ENCODE measurements around the gene ARL14EP. TPM values are rescaled to one million over a fixed set of nuclear protein-coding genes. Genes with fewer than 3 reads are reported as not detected.

The ARL14EP gene
- total RNA-seq, 1 donor from 2014 or later: 21.6 TPM

DNA sequence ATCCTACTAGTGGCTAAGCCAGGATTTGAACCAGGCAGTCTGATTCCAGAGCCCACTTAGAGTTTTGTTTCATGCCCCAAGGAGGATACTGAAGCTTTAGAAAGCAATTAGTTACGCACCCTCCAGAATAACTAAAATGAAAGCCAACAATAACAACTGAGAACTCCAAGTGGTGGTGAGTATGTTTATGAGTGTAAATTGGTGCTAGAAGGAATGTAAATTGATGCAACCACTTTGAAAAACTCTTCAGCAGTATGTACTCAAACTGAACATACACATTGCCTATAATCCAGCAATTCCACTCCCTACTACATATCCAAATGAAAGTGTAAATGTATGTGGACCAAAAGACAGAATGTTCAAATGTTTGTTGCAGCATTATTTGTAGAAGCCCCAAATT is 6.7 kb upstream of the ARL14EP start:
- intact Hi-C loops (cut with DNase I): no loop called here
- ATAC-seq (no peak), DNase-seq (no peak)
- Histone ChIP-seq H3K27ac (no peak overlapping the region), H3K36me3 (no peaks in the 10 kb centered on the region), H3K9me3 (no peaks in the 10 kb centered on the region), H3K4me1 (no peaks in the 10 kb centered on the region), H3K4me3 (no peak overlapping the region), H3K27me3 (no peaks in the 10 kb centered on the region)
- TF ChIP-seq, protein P1, sequence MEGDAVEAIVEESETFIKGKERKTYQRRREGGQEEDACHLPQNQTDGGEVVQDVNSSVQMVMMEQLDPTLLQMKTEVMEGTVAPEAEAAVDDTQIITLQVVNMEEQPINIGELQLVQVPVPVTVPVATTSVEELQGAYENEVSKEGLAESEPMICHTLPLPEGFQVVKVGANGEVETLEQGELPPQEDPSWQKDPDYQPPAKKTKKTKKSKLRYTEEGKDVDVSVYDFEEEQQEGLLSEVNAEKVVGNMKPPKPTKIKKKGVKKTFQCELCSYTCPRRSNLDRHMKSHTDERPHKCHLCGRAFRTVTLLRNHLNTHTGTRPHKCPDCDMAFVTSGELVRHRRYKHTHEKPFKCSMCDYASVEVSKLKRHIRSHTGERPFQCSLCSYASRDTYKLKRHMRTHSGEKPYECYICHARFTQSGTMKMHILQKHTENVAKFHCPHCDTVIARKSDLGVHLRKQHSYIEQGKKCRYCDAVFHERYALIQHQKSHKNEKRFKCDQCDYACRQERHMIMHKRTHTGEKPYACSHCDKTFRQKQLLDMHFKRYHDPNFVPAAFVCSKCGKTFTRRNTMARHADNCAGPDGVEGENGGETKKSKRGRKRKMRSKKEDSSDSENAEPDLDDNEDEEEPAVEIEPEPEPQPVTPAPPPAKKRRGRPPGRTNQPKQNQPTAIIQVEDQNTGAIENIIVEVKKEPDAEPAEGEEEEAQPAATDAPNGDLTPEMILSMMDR (IDR thresholded peaks at IDR 0.05): no peak

DNA sequence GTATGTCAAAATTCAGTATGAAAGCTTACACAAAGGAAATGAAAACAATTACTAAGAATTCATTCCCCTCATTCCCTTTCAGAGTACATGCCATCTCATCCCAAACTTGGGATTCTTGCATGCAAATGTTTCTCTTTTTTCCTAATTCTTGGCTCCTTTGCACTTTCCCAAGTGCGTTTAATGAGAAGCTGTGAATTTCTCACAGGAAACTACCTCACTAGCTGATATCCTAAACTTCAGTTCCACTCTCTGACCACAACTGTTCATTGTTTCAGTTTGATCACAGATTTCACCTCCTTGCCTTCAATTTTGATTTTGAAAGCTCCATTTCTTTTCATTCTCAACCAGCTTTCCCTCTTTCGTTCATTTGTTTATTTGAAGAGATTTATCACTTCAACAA is 5.9 kb upstream of the ARL14EP start:
- Histone ChIP-seq H3K9me3 (no peaks in the 10 kb centered on the region), H3K4me1 (no peaks in the 10 kb centered on the region), H3K4me3 (no peak overlapping the region), H3K27ac (no peak overlapping the region), H3K36me3 (no peaks in the 10 kb centered on the region), H3K27me3 (no peaks in the 10 kb centered on the region)
- no peak for DNase-seq
- intact Hi-C loops (cut with DNase I): no loop called here
- ATAC-seq: no peak
- TF ChIP-seq, protein P1 (IDR thresholded peaks at IDR 0.05): no peak

DNA sequence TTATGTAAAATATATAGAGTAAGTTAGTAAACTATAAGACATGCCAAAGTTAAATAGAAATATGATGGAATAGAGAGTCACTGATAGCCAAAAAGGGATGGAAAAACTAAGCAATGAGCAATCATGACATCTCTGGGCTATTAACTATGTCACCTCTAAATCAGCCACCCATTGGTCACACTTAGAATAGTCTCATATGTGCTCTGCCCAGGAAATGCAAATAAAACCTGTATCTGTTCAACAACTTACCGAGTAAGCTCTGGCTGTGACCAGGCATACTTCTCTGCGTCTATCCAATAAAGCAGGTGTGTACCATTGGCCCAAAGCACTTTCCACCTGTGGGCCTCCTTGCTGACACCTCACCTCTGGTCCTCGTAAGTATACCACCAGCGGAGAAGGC is 1.6 kb upstream of the ARL14EP start:
- DNase-seq (no peak), ATAC-seq (no peak)
- Histone ChIP-seq H3K4me1 (peaks cover 12% of the 10 kb centered on the region), H3K9me3 (no peaks in the 10 kb centered on the region), H3K27me3 (no peaks in the 10 kb centered on the region), H3K27ac (no peak overlapping the region), H3K4me3 (no peak overlapping the region), H3K36me3 (no peaks in the 10 kb centered on the region)
- TF ChIP-seq, protein P1 (IDR thresholded peaks at IDR 0.05): no peak
- intact Hi-C loops (cut with DNase I): no loop called here

DNA sequence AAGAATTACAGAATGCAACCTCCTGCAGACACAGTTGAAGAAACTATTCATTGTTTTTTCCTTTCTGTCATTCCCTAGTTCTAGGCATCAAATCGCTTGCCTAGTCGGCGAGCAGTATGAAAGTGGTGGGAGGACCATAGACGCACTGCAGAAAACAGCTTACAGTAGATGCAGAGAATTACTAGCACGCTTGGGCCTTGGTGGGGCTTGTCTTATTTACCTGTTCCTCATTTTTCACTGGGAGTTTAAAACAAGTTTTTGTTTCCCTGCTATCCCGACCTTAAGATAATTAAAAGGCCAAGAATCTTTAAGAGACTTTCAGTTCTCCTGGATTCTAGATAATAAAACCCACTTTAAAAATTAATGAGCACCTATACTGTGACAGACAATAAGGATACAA is 713 bp upstream of the ARL14EP start:
- DNase-seq: no peak
- intact Hi-C loops (cut with DNase I): no loop called here
- Histone ChIP-seq H3K36me3 (no peaks in the 10 kb centered on the region), H3K4me3 (peak overlapping the region; percentile 82), H3K9me3 (no peaks in the 10 kb centered on the region), H3K27me3 (no peaks in the 10 kb centered on the region), H3K4me1 (peaks cover 12% of the 10 kb centered on the region), H3K27ac (no peak overlapping the region)
- ATAC-seq: no peak
- TF ChIP-seq, protein P1 (IDR thresholded peaks at IDR 0.05): no peak

DNA sequence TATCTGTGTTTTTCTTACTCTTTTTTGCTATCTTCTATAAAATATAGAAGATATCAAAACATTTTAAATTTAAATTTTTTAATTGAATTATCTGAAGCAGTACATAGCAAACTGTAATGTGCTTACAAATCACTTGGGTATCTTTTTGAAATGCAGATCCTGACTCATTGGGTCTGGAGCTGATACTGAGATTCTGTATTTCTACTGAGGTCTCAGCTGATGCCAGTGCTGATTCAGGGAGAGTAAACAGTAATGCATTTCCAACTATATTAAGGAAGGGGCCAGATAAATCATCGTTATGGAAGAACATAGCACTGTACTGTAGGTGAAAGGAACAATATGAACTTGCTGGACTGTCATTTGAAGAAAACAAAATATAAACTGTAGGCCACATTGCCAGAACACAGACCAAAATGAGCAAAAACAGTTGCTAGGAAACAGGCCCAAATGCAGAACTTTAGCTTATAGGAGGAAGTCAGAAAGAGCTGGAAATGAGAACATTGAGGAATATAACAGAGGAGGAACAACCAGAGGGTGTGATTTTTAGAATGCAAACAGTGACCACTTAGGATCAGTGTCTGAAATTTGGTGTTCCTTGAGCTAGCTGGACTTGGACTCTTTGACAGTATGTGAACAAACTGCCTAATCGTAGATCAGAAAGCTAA is 3.3 kb downstream of the ARL14EP start:
- no peak for DNase-seq

More for the DNA sequence above, 3.3 kb downstream of the ARL14EP start:
- H3K36me3 ChIP-seq: peaks cover 8% of the 10 kb centered on the region
- peaks cover 12% of the 10 kb centered on the region for H3K4me1 ChIP-seq
- no peaks in the 10 kb centered on the region for H3K27me3 ChIP-seq
- no peak overlapping the region for H3K4me3 ChIP-seq
- intact Hi-C loops (cut with DNase I): no loop called here
- no peak for ATAC-seq
- H3K27ac ChIP-seq: peak overlapping the region; percentile 2
- TF ChIP-seq, protein P1 (IDR thresholded peaks at IDR 0.05): no peak
- no peaks in the 10 kb centered on the region for H3K9me3 ChIP-seq
